GM19043 (cell line): ENCODE results near the gene UBXN11.
A peak's percentile ranks its signal among the peaks of the same experiment; 100 is the strongest.

Experiments
- ATAC-seq: cut with Tn5 transposase; IDR thresholded peaks from one replicate; pipeline ENCODE4 v1.9.1; 2021; ENCODE audit warnings: low read depth; ENCODE audit not compliant: unreplicated experiment

UBXN11 gene

GRCh38 chr1:26288311-26288941 is 18.0 kb downstream of the UBXN11 start:
- ATAC-seq = no peak

GRCh38 chr1:26287811-26288210 is 18.6 kb downstream of the UBXN11 start:
- no peak for ATAC-seq

- ATAC-seq = peak; percentile 42
Measured at GRCh38 chr1:26287033-26287711, 19.3 kb downstream of the UBXN11 start.

- ATAC-seq = no peak
Measured at GRCh38 chr1:26286064-26286416, 20.4 kb downstream of the UBXN11 start.

GRCh38 chr1:26285366-26286063 is 20.9 kb downstream of the UBXN11 start:
- no peak for ATAC-seq

GRCh38 chr1:26284597-26285347 is 21.7 kb downstream of the UBXN11 start:
- ATAC-seq = no peak

- ATAC-seq = no peak
Measured at GRCh38 chr1:26283871-26284596, 22.4 kb downstream of the UBXN11 start.

GRCh38 chr1:26283279-26283853 is 23.1 kb downstream of the UBXN11 start:
- no peak for ATAC-seq

GRCh38 chr1:26282401-26282918 is 24.0 kb downstream of the UBXN11 start:
- ATAC-seq = no peak

- no peak for ATAC-seq
Measured at GRCh38 chr1:26281971-26282370, 24.5 kb downstream of the UBXN11 start.

- no peak for ATAC-seq
Measured at GRCh38 chr1:26281091-26281958, 25.1 kb downstream of the UBXN11 start.

GRCh38 chr1:26280333-26281042 is 25.9 kb downstream of the UBXN11 start:
- no peak for ATAC-seq

- peak; percentile 60 for ATAC-seq
Measured at GRCh38 chr1:26279456-26280332, 26.7 kb downstream of the UBXN11 start, which contains the start of gene SH3BGRL3. Gene SH3BGRL3 (plus strand): TSS chr1:26280086. CDS start chr1:26280156, 70 bp downstream.

GRCh38 chr1:26278724-26279455 is 27.5 kb downstream of the UBXN11 start:
- ATAC-seq = no peak

GRCh38 chr1:26278303-26278702 is 28.1 kb downstream of the UBXN11 start:
- ATAC-seq = no peak

- ATAC-seq = no peak
Measured at GRCh38 chr1:26277719-26278118, 28.7 kb downstream of the UBXN11 start.

- ATAC-seq = no peak
Measured at GRCh38 chr1:26277261-26277661, 29.2 kb downstream of the UBXN11 start.
